Sigmoid colon (tissue), 7 donors: ENCODE data around the gene KIAA2012. TPM values are rescaled to one million over a fixed set of nuclear protein-coding genes. Genes with fewer than 3 reads are reported as not detected.
A peak's percentile ranks its signal among the peaks of the same experiment; 100 is the strongest.
"Not testable (repeated sequence)": the region's sequence is repeated elsewhere in the genome, so short reads cannot be mapped to it uniquely, and the experiment has no call there.

ENCODE experiments used
- DNase-seq: peaks from one replicate; pipeline ENCODE4 v3.0.0-alpha.2; 2019
- H3K27ac ChIP-seq, 4 donors: fragments of 200-600 bp; sonication (generic); one replicate each; pipeline ENCODE4 v1.5.1; 2016 to 2019; ENCODE audit warnings: mild to moderate bottlenecking in 1 of 4
- H3K27me3 ChIP-seq, 3 donors: fragments of 200-600 bp; sonication (generic); one replicate each; pipeline ENCODE4 v1.5.1; 2019; ENCODE audit warnings: mild to moderate bottlenecking in 1 of 3
- H3K36me3 ChIP-seq, 4 donors: fragments of 200-600 bp; sonication (generic); one replicate each; pipeline ENCODE4 v1.5.1; 2016 to 2019
- H3K4me1 ChIP-seq, 4 donors: fragments of 200-600 bp; sonication (generic); one replicate each; pipeline ENCODE4 v1.5.1; 2017 to 2019
- H3K4me3 ChIP-seq, 4 donors: fragments of 200-600 bp; sonication (generic); one replicate each; pipeline ENCODE4 v1.5.1; 2017 to 2019; ENCODE audit warnings: mild to moderate bottlenecking in 2 of 4, moderate library complexity in 1 of 4
- H3K9me3 ChIP-seq, 4 donors: fragments of 200-600 bp in 3 of 4; sonication (generic) in 3 of 4; one replicate each; pipeline versions ENCODE4 v1.5.1 to v1.6.1; 2013 to 2019
- EP300 ChIP-seq, 4 donors: sonication (generic); formaldehyde crosslinking; IDR thresholded peaks; one replicate each; pipeline ENCODE4 v1.6.1; 2017; ENCODE audit warnings: antibody characterized with exemption in 4 of 4
- POLR2A ChIP-seq, 2 donors: fragments of 450-650 bp; IDR thresholded peaks; one replicate each; pipeline ENCODE4 v1.6.1; 2016; ENCODE audit warnings: antibody characterized with exemption in 2 of 2, mild to moderate bottlenecking in 2 of 2, moderate library complexity in 2 of 2
- POLR2AphosphoS5 ChIP-seq, 4 donors: sonication (generic); formaldehyde crosslinking; IDR thresholded peaks; one replicate each; pipeline ENCODE4 v1.6.1; 2017; ENCODE audit warnings: antibody characterized with exemption in 4 of 4
- WGBS, 2 donors: extraction: QIAGEN DNeasy Blood & Tissue Kit; methylation state at CpG; one replicate each; pipeline ENCODE4 v1.1.7; 2013; 5-methylcytosine and 5-hydroxymethylcytosine counted together
- intact Hi-C: fragments of 100-400 bp; cut with DNase I; formaldehyde crosslinking; loops from one replicate; pipeline ENCODE4 v1.15.1; 2023
- polyA plus RNA-seq, 3 donors: library from polyadenylated mRNA; stranded (reverse); fragments of 200-250 nt; gene quantifications; one replicate each; pipeline ENCODE4 v1.2.3, GENCODE V29; 2013
- small RNA-seq, 3 donors: library from RNA; depleted of rRNA; stranded (forward); fragments of <200 nt; gene quantifications; one replicate each; pipeline ENCODE3, GENCODE V24; 2016
- total RNA-seq, 4 donors: library from RNA; depleted of rRNA; stranded (reverse); fragments of >200 nt; gene quantifications; one replicate each; pipeline ENCODE4 v1.1.0, GENCODE V29; 2016
- TF ChIP-seq, protein P1 (sequence below), 4 experiments: fragments of 450-650 bp in 3 of 4; fragments of 200-600 bp in 1 of 4; IDR thresholded peaks; one replicate each; pipeline ENCODE4 v1.5.1; 2016 to 2019; ENCODE audit warnings: antibody characterized with exemption in 4 of 4, mild to moderate bottlenecking in 3 of 4, moderate library complexity in 2 of 4
- donor health status: healthy with polysubstance abuse.
- donor health status: Bipolar disorder and iron deficiency.
- donor health status: healthy.

The KIAA2012 gene
- total and polyA plus RNA-seq, 7 donors: 0.04 to 0.83 (median 0.16) TPM; not detected in 4

DNA sequence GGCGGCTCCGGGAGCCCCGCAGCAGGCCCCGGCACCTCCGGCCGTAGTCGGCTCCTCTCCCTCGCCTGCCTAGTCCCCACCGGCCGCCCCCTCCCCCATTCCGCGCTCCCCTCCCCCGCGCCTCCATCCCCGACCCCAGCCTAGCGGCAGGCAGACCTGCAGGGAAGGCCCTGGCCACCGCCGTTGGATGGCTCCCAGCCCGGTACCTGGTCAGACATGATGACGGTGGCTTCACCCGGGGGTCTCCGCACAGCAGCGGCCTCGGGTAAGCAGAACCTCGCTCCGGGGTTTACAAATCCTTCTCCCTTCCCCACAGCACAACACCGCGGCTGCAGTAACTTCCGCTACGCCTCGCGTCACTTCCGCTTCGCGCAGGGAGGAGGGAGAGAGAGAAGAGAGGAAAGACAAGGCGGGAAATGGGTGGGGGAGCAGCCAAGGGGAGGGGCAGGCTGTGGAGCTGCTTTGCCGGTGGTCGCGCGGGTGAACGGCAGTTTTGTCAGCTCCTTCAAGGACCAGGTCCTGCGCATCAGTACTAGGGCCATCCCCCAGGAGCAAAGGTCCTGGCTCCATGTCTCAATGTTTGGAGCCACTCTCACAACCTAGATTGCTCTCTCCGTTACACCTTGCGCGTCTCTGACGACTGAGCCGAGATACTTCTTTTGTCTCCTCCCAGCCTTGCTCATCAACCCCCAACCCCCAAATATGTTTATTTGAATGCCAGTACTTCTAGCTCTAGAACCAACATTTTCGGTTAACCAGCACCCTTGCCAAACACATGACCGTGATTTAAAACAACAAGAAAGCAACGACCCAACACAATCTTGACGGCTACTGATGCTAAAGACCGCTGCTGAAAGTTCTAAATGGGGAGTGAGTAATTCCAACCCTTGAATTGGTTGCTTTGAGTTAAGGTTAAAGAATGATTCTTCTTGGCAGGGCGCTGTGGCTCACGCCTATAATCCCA is 165.5 kb downstream of the KIAA2012 start, which contains the start of gene SUMO1:
Gene SUMO1, minus strand, starts transcription at position 364 of the 964 bp plus-strand sequence. Its CDS starts 146 bp downstream, at position 218.
- intact Hi-C loops: loop anchor here (1.0 kb wide), 1 partner anchor 27 kb away; the partner anchor contains the start of gene NOP58
- 3% methylated on average over 54 of the region's 54 CpGs for WGBS, 2 donors
- peak; percentile 44 to 63 for TF ChIP-seq POLR2A (IDR thresholded peaks at IDR 0.05)
- TF ChIP-seq EP300 (IDR thresholded peaks at IDR 0.05): no peak
- peak; percentile 82 to 94 (median 89) for TF ChIP-seq POLR2AphosphoS5 (IDR thresholded peaks at IDR 0.05)

DNA sequence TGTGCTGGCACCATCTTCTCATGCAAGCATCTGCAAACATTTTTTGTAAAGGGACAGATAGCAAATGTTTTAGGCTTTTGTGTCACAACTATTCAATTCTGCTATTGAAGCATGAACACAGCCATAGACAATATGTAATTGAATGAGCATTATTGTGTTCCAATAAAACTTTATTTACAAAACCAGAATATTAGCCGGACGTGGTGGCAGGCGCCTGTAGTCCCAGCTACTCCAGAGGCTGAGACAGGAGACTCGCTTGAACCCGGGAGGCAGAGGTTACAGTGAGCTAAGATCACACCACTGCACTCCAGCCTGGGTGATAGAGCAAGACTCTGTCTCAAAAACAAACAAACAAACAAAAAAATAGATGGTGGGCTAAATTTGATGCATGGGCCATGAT is 174.7 kb downstream of the KIAA2012 start:
- H3K9me3 ChIP-seq, H3K36me3 ChIP-seq, intact Hi-C loops, DNase-seq, H3K4me1 ChIP-seq, H3K4me3 ChIP-seq, H3K27ac ChIP-seq, H3K27me3 ChIP-seq: not testable (repeated sequence)
- 93 to 94% methylated on average over 5 of the region's 5 CpGs for WGBS, 2 donors

More for the DNA sequence above, 165.5 kb downstream of the KIAA2012 start, which contains the start of gene SUMO1:
- peak; percentile 93 for DNase-seq
- no peaks in the 10 kb centered on the region for H3K27me3 ChIP-seq
- peaks cover 0 to 30% (median 28%) of the 10 kb centered on the region in 4 donors for H3K4me1 ChIP-seq
- peak within 1 kb of the TSS; percentile 90 to 98 (median 94) for H3K27ac ChIP-seq
- H3K36me3 ChIP-seq: no peaks in the 10 kb centered on the region
- no peaks in the 10 kb centered on the region for H3K9me3 ChIP-seq
- peak within 1 kb of the TSS; percentile 86 to 97 (median 94) for H3K4me3 ChIP-seq

DNA sequence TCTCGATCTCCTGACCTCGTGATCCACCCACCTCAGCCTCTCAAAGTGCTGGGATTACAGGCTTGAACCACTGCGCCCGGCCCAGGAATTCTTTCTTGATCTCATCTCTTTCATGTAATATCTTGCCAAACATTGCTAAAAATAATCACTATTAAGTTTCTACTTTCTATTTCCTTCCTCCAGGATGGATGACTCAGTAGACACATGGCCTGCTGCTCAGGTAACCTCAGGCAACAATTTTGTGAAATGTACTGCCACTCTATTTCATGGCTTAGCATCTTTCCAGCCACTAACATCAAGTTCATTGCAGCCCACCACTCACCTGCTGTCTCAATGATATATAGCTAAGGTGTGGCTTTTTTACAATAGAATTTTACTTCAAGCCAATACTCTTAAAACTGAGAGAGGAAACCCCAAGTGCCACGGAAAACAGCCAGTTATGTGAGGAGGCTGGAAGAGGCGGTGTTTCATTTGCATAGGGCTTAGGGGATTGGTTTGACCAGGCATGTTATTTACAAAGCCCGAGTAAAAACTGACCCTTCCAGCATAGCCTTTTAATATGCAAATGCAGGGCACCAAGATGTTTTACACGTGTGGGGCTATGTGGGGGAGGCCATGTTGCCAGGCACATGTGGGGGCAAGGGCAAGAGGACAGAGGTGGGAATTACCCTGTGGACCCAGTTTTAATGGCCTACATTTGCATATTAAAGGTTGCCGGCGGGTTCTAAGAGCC is 176.6 kb downstream of the KIAA2012 start:
- WGBS, 2 donors: 73 to 81% methylated on average over 10 of the region's 10 CpGs
- no peaks in the 10 kb centered on the region for H3K27me3 ChIP-seq
- H3K9me3 ChIP-seq: no peaks in the 10 kb centered on the region
- H3K4me3 ChIP-seq: no peak overlapping the region
- H3K4me1 ChIP-seq: no peaks in the 10 kb centered on the region
- TF ChIP-seq EP300 (IDR thresholded peaks at IDR 0.05) (no peak), POLR2A (IDR thresholded peaks at IDR 0.05) (no peak), POLR2AphosphoS5 (IDR thresholded peaks at IDR 0.05) (no peak)
- TF ChIP-seq, protein P1, sequence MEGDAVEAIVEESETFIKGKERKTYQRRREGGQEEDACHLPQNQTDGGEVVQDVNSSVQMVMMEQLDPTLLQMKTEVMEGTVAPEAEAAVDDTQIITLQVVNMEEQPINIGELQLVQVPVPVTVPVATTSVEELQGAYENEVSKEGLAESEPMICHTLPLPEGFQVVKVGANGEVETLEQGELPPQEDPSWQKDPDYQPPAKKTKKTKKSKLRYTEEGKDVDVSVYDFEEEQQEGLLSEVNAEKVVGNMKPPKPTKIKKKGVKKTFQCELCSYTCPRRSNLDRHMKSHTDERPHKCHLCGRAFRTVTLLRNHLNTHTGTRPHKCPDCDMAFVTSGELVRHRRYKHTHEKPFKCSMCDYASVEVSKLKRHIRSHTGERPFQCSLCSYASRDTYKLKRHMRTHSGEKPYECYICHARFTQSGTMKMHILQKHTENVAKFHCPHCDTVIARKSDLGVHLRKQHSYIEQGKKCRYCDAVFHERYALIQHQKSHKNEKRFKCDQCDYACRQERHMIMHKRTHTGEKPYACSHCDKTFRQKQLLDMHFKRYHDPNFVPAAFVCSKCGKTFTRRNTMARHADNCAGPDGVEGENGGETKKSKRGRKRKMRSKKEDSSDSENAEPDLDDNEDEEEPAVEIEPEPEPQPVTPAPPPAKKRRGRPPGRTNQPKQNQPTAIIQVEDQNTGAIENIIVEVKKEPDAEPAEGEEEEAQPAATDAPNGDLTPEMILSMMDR (IDR thresholded peaks at IDR 0.05): no peak
- no peaks in the 10 kb centered on the region for H3K36me3 ChIP-seq
- H3K27ac ChIP-seq: no peak overlapping the region
- intact Hi-C loops: no loop called here
- no peak for DNase-seq

DNA sequence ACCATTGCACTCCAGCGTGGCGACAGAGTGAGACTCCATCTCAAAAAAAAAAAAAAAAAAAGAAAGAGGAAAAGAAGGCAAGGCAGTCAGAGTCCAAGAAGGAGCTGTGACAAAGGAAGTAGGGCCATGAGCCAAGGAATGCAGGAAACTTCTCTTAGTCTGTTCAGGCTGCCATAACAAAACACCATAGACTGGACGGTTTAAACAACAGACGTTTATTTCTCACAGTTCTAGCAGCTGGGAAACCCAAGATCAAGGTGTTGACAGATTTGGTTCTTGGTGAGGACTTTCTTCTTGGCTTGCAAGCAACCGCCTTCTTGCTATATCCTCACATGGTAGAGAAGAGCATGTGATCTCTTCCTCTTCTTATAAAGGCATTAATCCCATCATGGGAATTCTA is 178.4 kb downstream of the KIAA2012 start:
- intact Hi-C loops: no loop called here
- no peaks in the 10 kb centered on the region for H3K9me3 ChIP-seq
- TF ChIP-seq POLR2A (IDR thresholded peaks at IDR 0.05): no peak
- no peak for TF ChIP-seq POLR2AphosphoS5 (IDR thresholded peaks at IDR 0.05)
- TF ChIP-seq, protein P1 (IDR thresholded peaks at IDR 0.05): no peak
- no peak for TF ChIP-seq EP300 (IDR thresholded peaks at IDR 0.05)
- H3K4me1 ChIP-seq: no peaks in the 10 kb centered on the region
- WGBS, 2 donors: 85 to 88% methylated on average over 5 of the region's 5 CpGs
- H3K36me3 ChIP-seq: no peaks in the 10 kb centered on the region
- DNase-seq: no peak
- no peak overlapping the region for H3K27ac ChIP-seq
- no peak overlapping the region for H3K4me3 ChIP-seq
- H3K27me3 ChIP-seq: no peaks in the 10 kb centered on the region

Small RNA genes lying within 50 kb of the gene (small RNA-seq; reads per million reads assigned to genes)
- 0 reads per million in 3 donors for gene AC079354.2

Other genes with a start within 250 kb of the KIAA2012 start
- gene FZD7, start 39.4 kb upstream of the KIAA2012 start, total RNA-seq: 10 to 100 TPM; 37.9 to 51.2 (median 48.1) TPM
- 1 to 10 TPM in 2 of 3 donors, under 1 TPM in 1; 0.23 to 9.4 (median 2.4) TPM for gene FZD7, start 39.4 kb upstream of the KIAA2012 start, polyA plus RNA-seq
- 10 to 100 TPM; 56.2 to 98.4 (median 76.1) TPM for gene SUMO1, start 165.3 kb downstream of the KIAA2012 start, total RNA-seq
- gene SUMO1, start 165.3 kb downstream of the KIAA2012 start, polyA plus RNA-seq: 100 to 1,000 TPM in 2 of 3 donors, 10 to 100 TPM in 1; 88.6 to 191 (median 159) TPM
- gene NOP58, start 192.5 kb downstream of the KIAA2012 start, total RNA-seq: 10 to 100 TPM; 35.9 to 91.1 (median 40.6) TPM
- gene NOP58, start 192.5 kb downstream of the KIAA2012 start, polyA plus RNA-seq: 10 to 100 TPM; 15.6 to 55.6 (median 22.0) TPM